ENCODE results near the gene LRRC25. TPM values are rescaled to one million over a fixed set of nuclear protein-coding genes. Genes with fewer than 3 reads are reported as not detected.

The LRRC25 gene
- total and polyA plus RNA-seq, 7 experiments from 2014 or later: 0.15 to 68.6 (median 0.76) TPM

DNA sequence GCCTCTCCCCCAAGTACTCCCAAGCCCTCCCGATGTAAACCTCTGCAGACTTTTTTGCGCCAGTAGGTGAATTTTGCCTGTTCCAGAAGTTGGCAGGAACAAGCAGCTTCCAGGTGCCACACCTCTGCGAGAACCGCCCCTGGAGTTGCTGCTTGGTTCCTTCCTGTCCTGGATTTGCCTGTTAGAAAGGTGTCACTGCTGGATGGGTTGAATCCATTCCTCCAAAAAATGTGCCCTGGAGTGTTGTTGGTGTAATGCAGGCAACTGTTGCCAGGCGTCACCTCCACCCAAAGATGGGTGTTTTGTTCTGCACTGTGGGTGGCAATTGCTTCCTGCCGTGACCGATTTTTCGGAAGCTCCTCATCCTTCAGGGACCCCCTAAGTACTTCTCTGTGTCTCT lies 51.3 kb downstream of the LRRC25 start:
- Mint-ChIP-seq H3K27ac (peak overlapping the region in 4 of 9 donors; percentile 23 to 83 (median 56)), H3K4me3 (peak overlapping the region in 1 of 10 donors; percentile 38), H3K27me3 (no peaks in the 10 kb centered on the region), H3K36me3 (peaks cover 5 to 47% (median 14%) of the 10 kb centered on the region in 5 donors), H3K4me1 (peaks cover 13 to 28% (median 25%) of the 10 kb centered on the region in 7 donors), H3K9me3 (no peaks in the 10 kb centered on the region)
- peaks cover 5% of the 10 kb centered on the region in 2 donors for H3K4me1 ChIP-seq (ENCODE audit: control insufficient read depth in 2 of 2, insufficient read depth in 2 of 2, low read length in 2 of 2)
- peaks cover 0 to 20% (median 0%) of the 10 kb centered on the region in 3 experiments for H3K36me3 ChIP-seq (ENCODE audit: control insufficient read depth in 2 of 3, insufficient read depth in 3 of 3, low read length in 3 of 3)
- ChIA-PET CTCF (interaction anchor here (1.3 kb wide), 1 partner anchor 72 kb away, joined by 3 read pairs; the partner anchor contains the start of gene IQCN), POLR2A (interaction anchor here (0.7 kb wide), 1 partner anchor 226 kb away, joined by 3 read pairs; no protein-coding TSS in a partner anchor)
- ATAC-seq (no peak), DNase-seq (no peak)
- no peaks in the 10 kb centered on the region for H3K9me3 ChIP-seq (ENCODE audit: control insufficient read depth in 2 of 3, low read length in 3 of 3)
- H3K27ac ChIP-seq (ENCODE audit: low read depth, low read length): no peak overlapping the region
- intact Hi-C loops (cut with micrococcal nuclease): no loop called here
- no peaks in the 10 kb centered on the region for H3K27me3 ChIP-seq (ENCODE audit: control insufficient read depth in 2 of 2, insufficient read depth in 2 of 2, low read length in 2 of 2)
- no peak overlapping the region for H3K4me3 ChIP-seq (ENCODE audit: low read length)

DNA sequence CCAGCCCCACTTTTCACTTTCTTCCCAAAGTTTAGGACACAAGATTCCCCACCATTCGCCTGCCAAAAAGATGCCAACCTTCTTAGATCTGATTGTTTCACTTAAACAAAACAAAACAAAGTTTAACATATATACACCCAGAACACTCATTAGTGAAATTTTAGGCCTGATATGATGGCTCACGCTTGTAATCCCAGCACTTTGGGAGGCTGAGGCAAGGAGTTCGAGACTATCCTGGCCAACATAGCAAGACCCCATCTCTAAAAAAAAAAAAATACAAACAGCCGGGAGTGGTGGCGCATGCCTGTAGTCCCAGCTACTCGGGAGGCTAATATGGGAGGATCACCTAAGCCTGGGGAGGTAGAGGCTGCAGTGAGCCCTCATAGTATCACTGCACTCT lies 52.1 kb downstream of the LRRC25 start:
- Mint-ChIP-seq H3K27me3 (no peaks in the 10 kb centered on the region), H3K9me3 (no peaks in the 10 kb centered on the region), H3K36me3 (peaks cover 5 to 42% (median 11%) of the 10 kb centered on the region in 5 donors), H3K4me1 (peaks cover 13 to 29% (median 25%) of the 10 kb centered on the region in 7 donors), H3K27ac (peak overlapping the region in 2 of 9 donors; percentile 23 to 32), H3K4me3 (no peak overlapping the region)
- no peak overlapping the region for H3K4me3 ChIP-seq (ENCODE audit: low read length)
- no peak for DNase-seq
- no peaks in the 10 kb centered on the region for H3K27me3 ChIP-seq (ENCODE audit: control insufficient read depth in 2 of 2, insufficient read depth in 2 of 2, low read length in 2 of 2)
- H3K9me3 ChIP-seq (ENCODE audit: control insufficient read depth in 2 of 3, low read length in 3 of 3): no peaks in the 10 kb centered on the region
- peaks cover 0 to 17% (median 0%) of the 10 kb centered on the region in 3 experiments for H3K36me3 ChIP-seq (ENCODE audit: control insufficient read depth in 2 of 3, insufficient read depth in 3 of 3, low read length in 3 of 3)
- intact Hi-C loops (cut with micrococcal nuclease): no loop called here
- peaks cover 5% of the 10 kb centered on the region in 2 donors for H3K4me1 ChIP-seq (ENCODE audit: control insufficient read depth in 2 of 2, insufficient read depth in 2 of 2, low read length in 2 of 2)
- ChIA-PET POLR2A (no interaction called here), CTCF (interaction anchor here (0.7 kb wide), 1 partner anchor 23 kb away, joined by 3 read pairs; the partner anchor contains the start of gene LSM4)
- no peak overlapping the region for H3K27ac ChIP-seq (ENCODE audit: low read depth, low read length)
- no peak for ATAC-seq

DNA sequence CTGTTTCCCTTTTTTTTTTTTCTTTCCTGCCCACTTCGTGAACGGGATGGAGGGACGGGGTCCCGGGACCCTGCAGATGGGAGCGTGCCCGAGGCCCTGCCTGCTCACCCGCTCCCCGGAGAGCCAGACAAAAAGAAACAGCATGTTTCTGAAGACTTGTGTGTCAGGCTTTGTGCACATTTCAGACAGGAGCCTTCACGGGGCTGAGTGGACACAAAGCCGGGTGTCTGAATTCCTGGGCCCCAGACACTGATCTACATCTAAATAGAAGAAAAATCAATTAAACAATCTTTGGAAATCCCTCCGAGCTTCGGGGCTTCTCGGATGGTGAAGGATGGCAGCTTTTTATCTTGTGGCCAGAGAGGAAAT lies 52.9 kb downstream of the LRRC25 start:
- intact Hi-C loops (cut with micrococcal nuclease): loop anchor here in 1 of 2 donors (5.0 kb wide), 1 partner anchor 68 kb away; no protein-coding TSS in a partner anchor
- ChIA-PET POLR2A (no interaction called here), CTCF (interaction anchor here (0.7 to 0.8 kb wide), 2 partner anchors 22 to 44 kb away, joined by 3 read pairs; partner anchors contain the start of gene LSM4)
- no peak overlapping the region for H3K4me3 Mint-ChIP-seq
- DNase-seq (no peak), ATAC-seq (no peak)
- H3K4me3 ChIP-seq (ENCODE audit: low read length): no peak overlapping the region
- no peaks in the 10 kb centered on the region for H3K9me3 ChIP-seq (ENCODE audit: control insufficient read depth in 2 of 3, low read length in 3 of 3)
- no peaks in the 10 kb centered on the region for H3K9me3 Mint-ChIP-seq
- H3K4me1 ChIP-seq (ENCODE audit: control insufficient read depth in 2 of 2, insufficient read depth in 2 of 2, low read length in 2 of 2): peaks cover 11% of the 10 kb centered on the region in 2 donors
- H3K27ac ChIP-seq (ENCODE audit: low read depth, low read length): no peak overlapping the region
- no peaks in the 10 kb centered on the region for H3K27me3 ChIP-seq (ENCODE audit: control insufficient read depth in 2 of 2, insufficient read depth in 2 of 2, low read length in 2 of 2)
- no peak overlapping the region for H3K27ac Mint-ChIP-seq
- H3K4me1 Mint-ChIP-seq: peaks cover 17 to 32% (median 28%) of the 10 kb centered on the region in 7 donors
- H3K36me3 ChIP-seq (ENCODE audit: control insufficient read depth in 2 of 3, insufficient read depth in 3 of 3, low read length in 3 of 3): peaks cover 0 to 16% (median 0%) of the 10 kb centered on the region in 3 experiments
- no peaks in the 10 kb centered on the region for H3K27me3 Mint-ChIP-seq
- H3K36me3 Mint-ChIP-seq: peaks cover 5 to 35% (median 10%) of the 10 kb centered on the region in 5 donors

DNA sequence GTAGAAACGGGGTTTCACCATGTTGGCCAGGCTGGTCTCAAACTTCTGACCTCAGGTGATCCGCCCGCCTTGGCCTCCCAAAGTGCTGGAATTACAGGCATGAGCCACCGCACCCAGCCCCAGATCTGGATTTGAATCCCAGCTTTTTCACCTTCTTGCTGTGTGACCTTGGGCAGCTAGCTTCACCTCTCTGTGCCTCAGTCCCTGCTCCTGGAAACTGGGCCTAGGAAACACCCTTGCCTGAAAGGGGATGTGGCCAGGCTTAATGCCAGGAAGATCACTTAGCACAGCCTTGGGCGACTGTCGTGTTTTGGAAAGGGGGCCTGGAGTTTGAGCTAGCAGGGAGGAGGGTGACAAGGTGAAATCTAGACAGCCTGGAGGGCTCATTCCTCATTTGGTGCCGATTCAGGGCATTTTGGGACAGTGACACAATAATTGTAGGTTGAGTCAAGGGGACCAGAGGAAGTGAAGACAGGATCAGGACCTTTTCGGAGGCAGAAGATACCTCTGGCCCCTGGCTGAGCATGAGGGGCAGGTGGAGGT lies 55.3 kb downstream of the LRRC25 start:
- Mint-ChIP-seq H3K36me3 (peaks cover 5 to 20% (median 8%) of the 10 kb centered on the region in 5 donors), H3K27ac (peak overlapping the region in 6 of 9 donors; percentile 20 to 92 (median 38)), H3K4me1 (peaks cover 18 to 31% (median 23%) of the 10 kb centered on the region in 7 donors), H3K4me3 (peak overlapping the region in 9 of 10 donors; percentile 10 to 94 (median 77)), H3K9me3 (no peaks in the 10 kb centered on the region), H3K27me3 (no peaks in the 10 kb centered on the region)
- no peak for ATAC-seq
- intact Hi-C loops (cut with micrococcal nuclease): loop anchor here in 1 of 2 donors (5.0 kb wide), 1 partner anchor 70 kb away; no protein-coding TSS in a partner anchor
- Histone ChIP-seq H3K27ac (ENCODE audit: low read depth, low read length) (no peak overlapping the region), H3K4me1 (ENCODE audit: control insufficient read depth in 2 of 2, insufficient read depth in 2 of 2, low read length in 2 of 2) (peaks cover 11 to 13% of the 10 kb centered on the region in 2 donors), H3K27me3 (ENCODE audit: control insufficient read depth in 2 of 2, insufficient read depth in 2 of 2, low read length in 2 of 2) (no peaks in the 10 kb centered on the region), H3K9me3 (ENCODE audit: control insufficient read depth in 2 of 3, low read length in 3 of 3) (no peaks in the 10 kb centered on the region), H3K36me3 (ENCODE audit: control insufficient read depth in 2 of 3, insufficient read depth in 3 of 3, low read length in 3 of 3) (peaks cover 0 to 10% (median 0%) of the 10 kb centered on the region in 3 experiments), H3K4me3 (ENCODE audit: low read length) (no peak overlapping the region)
- CTCF ChIA-PET: interaction anchor here (1.2 kb wide), 1 partner anchor 69 kb away, joined by 3 read pairs; no protein-coding TSS in a partner anchor
- no peak for DNase-seq
- POLR2A ChIA-PET: interaction anchor here (0.7 to 4.4 kb wide), 7 partner anchors 13 to 63 kb away, joined by 3 to 59 read pairs (median 3); partner anchors contain the start of gene JUND

Small RNAs within 50 kb of the gene (microRNA-seq; reads per million reads assigned to microRNA genes)
- not detected for gene MIR3189 (ENCODE audit: borderline microRNAs expressed)

Other genes with a start within 250 kb of the LRRC25 start
- 10 to 100 TPM; 12.3 to 24.6 (median 16.4) TPM for gene PIK3R2, start 244.5 kb downstream of the LRRC25 start, total RNA-seq
- gene PIK3R2, start 244.5 kb downstream of the LRRC25 start, polyA plus RNA-seq: 1 to 10 TPM; 2.2 to 5.1 TPM
- gene IFI30, start 223.8 kb downstream of the LRRC25 start, total RNA-seq: 100 to 1,000 TPM in 2 of 5 experiments, 10 to 100 TPM in 3; 51.3 to 514 (median 59.5) TPM
- gene IFI30, start 223.8 kb downstream of the LRRC25 start, polyA plus RNA-seq: 1 to 10 TPM; 6.7 to 7.6 TPM
- 1 to 10 TPM; 4.8 to 9.4 (median 6.7) TPM for gene MPV17L2, start 204.4 kb downstream of the LRRC25 start, total RNA-seq
- gene MPV17L2, start 204.4 kb downstream of the LRRC25 start, polyA plus RNA-seq: 10 to 100 TPM in 1 of 2 donors, 1 to 10 TPM in 1; 7.0 to 15.5 TPM
- gene RAB3A, start 193.6 kb downstream of the LRRC25 start, total RNA-seq: 10 to 100 TPM in 2 of 5 experiments, 1 to 10 TPM in 3; 5.7 to 16.7 (median 8.8) TPM
- 1 to 10 TPM; 1.9 to 3.3 TPM for gene RAB3A, start 193.6 kb downstream of the LRRC25 start, polyA plus RNA-seq
- not detected for gene PDE4C, start 171.2 kb downstream of the LRRC25 start, total RNA-seq
- not detected for gene PDE4C, start 171.2 kb downstream of the LRRC25 start, polyA plus RNA-seq
- 10 to 100 TPM in 2 of 5 experiments, 1 to 10 TPM in 3; 4.7 to 28.3 (median 9.1) TPM for gene IQCN, start 123.2 kb downstream of the LRRC25 start, total RNA-seq
- under 1 TPM; 0.19 to 0.24 TPM for gene IQCN, start 123.2 kb downstream of the LRRC25 start, polyA plus RNA-seq
- 1,000 to 10,000 TPM in 2 of 5 experiments, 100 to 1,000 TPM in 3; 196 to 1,360 (median 279) TPM for gene JUND, start 116.0 kb downstream of the LRRC25 start, total RNA-seq
- 10 to 100 TPM; 29.0 to 67.3 TPM for gene JUND, start 116.0 kb downstream of the LRRC25 start, polyA plus RNA-seq
- 100 to 1,000 TPM in 1 of 5 experiments, 10 to 100 TPM in 4; 45.3 to 131 (median 56.2) TPM for gene LSM4, start 74.5 kb downstream of the LRRC25 start, total RNA-seq
- 100 to 1,000 TPM; 123 to 163 TPM for gene LSM4, start 74.5 kb downstream of the LRRC25 start, polyA plus RNA-seq
- 10 to 100 TPM; 26.6 to 57.1 (median 43.8) TPM for gene PGPEP1, start 57.0 kb downstream of the LRRC25 start, total RNA-seq
- gene PGPEP1, start 57.0 kb downstream of the LRRC25 start, polyA plus RNA-seq: 10 to 100 TPM in 1 of 2 donors, 1 to 10 TPM in 1; 9.4 to 11.1 TPM
- gene GDF15, start 11.5 kb downstream of the LRRC25 start, total RNA-seq: under 1 TPM in 4 of 5 experiments, not detected in 1; 0.32 to 0.73 (median 0.58) TPM
- gene GDF15, start 11.5 kb downstream of the LRRC25 start, polyA plus RNA-seq: not detected
- 100 to 1,000 TPM in 1 of 5 experiments, 10 to 100 TPM in 4; 27.0 to 185 (median 40.7) TPM for gene SSBP4, start 21.8 kb upstream of the LRRC25 start, total RNA-seq
- 10 to 100 TPM; 33.5 to 42.8 TPM for gene SSBP4, start 21.8 kb upstream of the LRRC25 start, polyA plus RNA-seq
- gene ISYNA1, start 40.5 kb upstream of the LRRC25 start, total RNA-seq: 10 to 100 TPM in 4 of 5 experiments, 1 to 10 TPM in 1; 9.5 to 42.5 (median 42.0) TPM
- gene ISYNA1, start 40.5 kb upstream of the LRRC25 start, polyA plus RNA-seq: 10 to 100 TPM; 21.9 to 29.0 TPM
- gene ELL, start 124.4 kb upstream of the LRRC25 start, total RNA-seq: 10 to 100 TPM; 18.9 to 70.4 (median 25.0) TPM
- 10 to 100 TPM in 1 of 2 donors, 1 to 10 TPM in 1; 8.9 to 12.6 TPM for gene ELL, start 124.4 kb upstream of the LRRC25 start, polyA plus RNA-seq
- gene FKBP8, start 146.0 kb upstream of the LRRC25 start, total RNA-seq: 100 to 1,000 TPM; 137 to 241 (median 221) TPM
- 100 to 1,000 TPM in 1 of 2 donors, 10 to 100 TPM in 1; 96.9 to 155 TPM for gene FKBP8, start 146.0 kb upstream of the LRRC25 start, polyA plus RNA-seq
- gene KXD1, start 160.2 kb upstream of the LRRC25 start, total RNA-seq: 100 to 1,000 TPM in 2 of 5 experiments, 10 to 100 TPM in 3; 74.7 to 108 (median 99.9) TPM
- gene KXD1, start 160.2 kb upstream of the LRRC25 start, polyA plus RNA-seq: 10 to 100 TPM; 70.3 to 78.5 TPM
- gene UBA52, start 174.2 kb upstream of the LRRC25 start, total RNA-seq: 1,000 to 10,000 TPM; 1,563 to 2,429 (median 2,196) TPM
- gene UBA52, start 174.2 kb upstream of the LRRC25 start, polyA plus RNA-seq: 1,000 to 10,000 TPM; 2,042 to 2,197 TPM
- gene REX1BD, start 191.2 kb upstream of the LRRC25 start, total RNA-seq: 100 to 1,000 TPM in 4 of 5 experiments, 10 to 100 TPM in 1; 83.9 to 152 (median 116) TPM
- gene REX1BD, start 191.2 kb upstream of the LRRC25 start, polyA plus RNA-seq: 100 to 1,000 TPM; 164 to 197 TPM
- not detected for gene CRLF1, start 209.2 kb upstream of the LRRC25 start, total RNA-seq
- gene CRLF1, start 209.2 kb upstream of the LRRC25 start, polyA plus RNA-seq: under 1 TPM; 0.28 to 0.49 TPM
- under 1 TPM in 2 of 5 experiments, not detected in 3; 0.22 to 0.24 TPM for gene TMEM59L, start 215.2 kb upstream of the LRRC25 start, total RNA-seq
- gene TMEM59L, start 215.2 kb upstream of the LRRC25 start, polyA plus RNA-seq: under 1 TPM; 0.37 to 0.74 TPM
- gene KLHL26, start 239.4 kb upstream of the LRRC25 start, total RNA-seq: 10 to 100 TPM in 4 of 5 experiments, 1 to 10 TPM in 1; 9.5 to 16.3 (median 12.7) TPM
- gene KLHL26, start 239.4 kb upstream of the LRRC25 start, polyA plus RNA-seq: 1 to 10 TPM; 3.7 to 6.1 TPM

Data from naive thymus-derived CD4-positive, alpha-beta T cell (primary cell).